HuH-7 (cell line): ENCODE data around the gene USP35.

ENCODE experiments used
- DNase-seq: peaks from one replicate; pipeline ENCODE4 v3.0.0; 2011; ENCODE audit warnings: low spot score

USP35 gene

GRCh38 chr11:78237293-78238046, 48.8 kb downstream of the USP35 start:
- no peak for DNase-seq

- no peak for DNase-seq
These were observed 51.1 kb downstream of the USP35 start for GRCh38 chr11:78239781-78240180.

- DNase-seq, result no peak
These were observed 52.8 kb downstream of the USP35 start for GRCh38 chr11:78241475-78241874.

GRCh38 chr11:78244080-78244479, 55.4 kb downstream of the USP35 start:
- no peak for DNase-seq

- DNase-seq, result no peak
These were observed 56.0 kb downstream of the USP35 start for GRCh38 chr11:78244546-78245255.

GRCh38 chr11:78248191-78248590, 59.5 kb downstream of the USP35 start:
- no peak for DNase-seq

- no peak for DNase-seq
These were observed 60.2 kb downstream of the USP35 start for GRCh38 chr11:78248903-78249302.

- DNase-seq, result no peak
These were observed 61.4 kb downstream of the USP35 start for GRCh38 chr11:78250099-78250498.

GRCh38 chr11:78251083-78251775, 62.5 kb downstream of the USP35 start:
- DNase-seq, result no peak

- DNase-seq, result no peak
These were observed 65.1 kb downstream of the USP35 start for GRCh38 chr11:78253797-78254196.

GRCh38 chr11:78254268-78254667, 65.5 kb downstream of the USP35 start:
- DNase-seq, result no peak

- DNase-seq, result no peak
These were observed 67.2 kb downstream of the USP35 start for GRCh38 chr11:78255919-78256318.

- no peak for DNase-seq
These were observed 68.2 kb downstream of the USP35 start for GRCh38 chr11:78256962-78257361.

GRCh38 chr11:78257654-78258053, 68.9 kb downstream of the USP35 start:
- DNase-seq, result no peak

GRCh38 chr11:78259777-78260487, 71.2 kb downstream of the USP35 start:
- DNase-seq, result no peak

GRCh38 chr11:78261367-78261766, 72.6 kb downstream of the USP35 start:
- DNase-seq, result no peak

- no peak for DNase-seq
These were observed 73.1 kb downstream of the USP35 start for GRCh38 chr11:78261828-78262227.

- DNase-seq, result no peak
These were observed 73.5 kb downstream of the USP35 start for GRCh38 chr11:78262238-78262637.

- DNase-seq, result no peak
These were observed 74.0 kb downstream of the USP35 start for GRCh38 chr11:78262691-78263090.
